CD14-positive monocyte (primary cell): ENCODE results near the gene ERGIC3. TPM values are rescaled to one million over a fixed set of nuclear protein-coding genes. Genes with fewer than 3 reads are reported as not detected.

Source experiments
- DNase-seq, 3 donors: peaks; one replicate each; pipeline ENCODE4 v3.0.0-alpha.2; 2011 to 2022
- H2AFZ ChIP-seq: 2 replicates; pipeline ENCODE4 v1.6.0; 2012; ENCODE audit warnings: mild to moderate bottlenecking, low read depth, low read length, inconsistent platforms; ENCODE audit not compliant: insufficient read depth, poor library complexity, severe bottlenecking
- H3K27ac ChIP-seq, 2 donors: 1 replicate in 1 of 2; 2 replicates in 1 of 2; pipeline ENCODE4 v1.5.1; 2012 to 2013; ENCODE audit warnings: low read length in 2 of 2, control low read depth in 1 of 2, inconsistent platforms in 1 of 2, low read depth in 1 of 2, mild to moderate bottlenecking in 1 of 2
- H3K27me3 ChIP-seq, 2 donors: one replicate each; pipeline versions ENCODE4 v1.6.0 to v1.6.1; 2011 to 2013; ENCODE audit warnings: low read length in 2 of 2; ENCODE audit not compliant: control insufficient read depth in 2 of 2, insufficient read depth in 2 of 2
- H3K36me3 ChIP-seq, 2 donors: replicated peaks in 1 of 2; 1 replicate in 1 of 2; 2 replicates in 1 of 2; pipeline versions ENCODE4 v1.5.1 to v1.6.1; 2012 to 2013; ENCODE audit warnings: low read length in 2 of 2, control low read depth in 1 of 2, inconsistent platforms in 1 of 2, mild to moderate bottlenecking in 1 of 2; ENCODE audit not compliant: insufficient read depth in 2 of 2, control insufficient read depth in 1 of 2
- H3K4me1 ChIP-seq, 2 donors: 1 replicate in 1 of 2; 2 replicates in 1 of 2; pipeline versions ENCODE4 v1.5.1 to v1.6.1; 2012 to 2013; ENCODE audit warnings: low read length in 2 of 2, control low read depth in 1 of 2, inconsistent platforms in 1 of 2, mild to moderate bottlenecking in 1 of 2, moderate library complexity in 1 of 2; ENCODE audit not compliant: insufficient read depth in 2 of 2, control insufficient read depth in 1 of 2
- H3K4me2 ChIP-seq: replicated peaks from 2 replicates; pipeline ENCODE3; 2012; ENCODE audit warnings: low read length, moderate library complexity, mild to moderate bottlenecking; ENCODE audit not compliant: poor library complexity, severe bottlenecking; ENCODE audit errors: extremely low read depth
- H3K4me3 ChIP-seq, 3 experiments: fragments of 200-600 bp in 1 of 3; sonication (generic) in 1 of 3; replicated peaks in 1 of 3; 1 replicate in 2 of 3; 2 replicates in 1 of 3; pipeline ENCODE4 v1.5.1; 2011 to 2013; ENCODE audit warnings: low read length in 3 of 3, mild to moderate bottlenecking in 3 of 3, control low read depth in 2 of 3, low read depth in 2 of 3, inconsistent platforms in 1 of 3, moderate library complexity in 1 of 3
- H3K79me2 ChIP-seq: 2 replicates; pipeline ENCODE4 v1.6.0; 2012; ENCODE audit warnings: mild to moderate bottlenecking, control low read depth, inconsistent platforms, low read length, moderate library complexity; ENCODE audit not compliant: insufficient read depth
- H3K9ac ChIP-seq: 2 replicates; pipeline ENCODE4 v1.6.0; 2017; ENCODE audit warnings: low read length, mild to moderate bottlenecking; ENCODE audit not compliant: insufficient read depth, poor library complexity, severe bottlenecking
- H3K9me3 ChIP-seq, 2 donors: replicated peaks in 1 of 2; 1 replicate in 1 of 2; 2 replicates in 1 of 2; pipeline versions ENCODE4 v1.5.1 to v1.6.1; 2012 to 2013; ENCODE audit warnings: low read length in 2 of 2, control low read depth in 1 of 2; ENCODE audit not compliant: control insufficient read depth in 1 of 2, insufficient read depth in 1 of 2
- H4K20me1 ChIP-seq: 2 replicates; pipeline ENCODE4 v1.6.0; 2012; ENCODE audit warnings: mild to moderate bottlenecking, low read length, control low read depth, moderate library complexity; ENCODE audit not compliant: insufficient read depth
- H3K27ac Mint-ChIP-seq, 7 donors: one replicate each; pipeline ENCODE4 v1.8.0; 2020; ENCODE audit warnings: mild to moderate bottlenecking in 7 of 7, mixed read lengths in 7 of 7, moderate library complexity in 6 of 7, inconsistent platforms in 2 of 7
- H3K27me3 Mint-ChIP-seq, 3 donors: one replicate each; pipeline ENCODE4 v1.8.0; 2021 to 2022; ENCODE audit warnings: low read depth in 3 of 3, mild to moderate bottlenecking in 3 of 3, mixed read lengths in 3 of 3, moderate library complexity in 3 of 3, inconsistent platforms in 1 of 3
- H3K36me3 Mint-ChIP-seq, 2 donors: one replicate each; pipeline ENCODE4 v1.8.0; 2020; ENCODE audit warnings: mixed read lengths in 2 of 2, inconsistent platforms in 1 of 2, mild to moderate bottlenecking in 1 of 2
- H3K4me1 Mint-ChIP-seq: one replicate; pipeline ENCODE4 v1.8.0; 2020; ENCODE audit warnings: mild to moderate bottlenecking, mixed read lengths
- H3K4me3 Mint-ChIP-seq, 2 donors: one replicate each; pipeline ENCODE4 v1.8.0; 2020; ENCODE audit warnings: mild to moderate bottlenecking in 2 of 2, mixed read lengths in 2 of 2, moderate library complexity in 1 of 2
- H3K9me3 Mint-ChIP-seq, 7 donors: one replicate each; pipeline ENCODE4 v1.8.0; 2020 to 2022; ENCODE audit warnings: mixed read lengths in 7 of 7, mild to moderate bottlenecking in 6 of 7, moderate library complexity in 6 of 7, inconsistent platforms in 2 of 7
- WGBS: methylation state at CpG from one replicate; pipeline ENCODE4 v1.1.5; 2013; ENCODE audit warnings: missing lambda C conversion rate; ENCODE audit not compliant: insufficient coverage; 5-methylcytosine and 5-hydroxymethylcytosine counted together
- intact Hi-C, 2 donors: fragments of 100-400 bp; cut with micrococcal nuclease; formaldehyde crosslinking; loops; one replicate each; pipeline versions ENCODE4 v1.15.0 to v1.15.1; 2023
- polyA plus RNA-seq, 3 donors: library from polyadenylated mRNA; depleted of rRNA in 1 of 3; unstranded in 2 of 3; stranded (reverse) in 1 of 3; fragments of 300-500 nt in 2 of 3; fragments of >200 nt in 1 of 3; fragmentation: Illumina TruSeq in 2 of 3; gene quantifications; 1 replicate in 2 of 3; 2 replicates in 1 of 3; pipeline ENCODE4 v1.2.3, GENCODE V29; 2012 to 2021
- TF ChIP-seq, protein P1 (sequence below): fragments of 200-600 bp; IDR thresholded peaks from one replicate; pipeline ENCODE4 v1.8.0; 2022; ENCODE audit warnings: antibody characterized with exemption, mild to moderate bottlenecking

ERGIC3 gene
- polyA plus RNA-seq, 3 donors: 128 to 371 (median 130) TPM

GRCh38 chr20:35506179-35506578, 35.7 kb upstream of the ERGIC3 start:
- WGBS: 94% methylated on average over 2 of the region's 3 CpGs
- Histone ChIP-seq H4K20me1 (no peaks in the 10 kb centered on the region), H3K9ac (no peak overlapping the region), H3K4me1 (no peaks in the 10 kb centered on the region), H3K36me3 (peaks cover 87 to 100% of the 10 kb centered on the region in 2 donors), H3K4me2 (no peak overlapping the region), H3K27ac (no peak overlapping the region), H2AFZ (no peak overlapping the region), H3K9me3 (no peaks in the 10 kb centered on the region), H3K79me2 (no peaks in the 10 kb centered on the region), H3K27me3 (no peaks in the 10 kb centered on the region), H3K4me3 (no peak overlapping the region)
- Mint-ChIP-seq H3K27ac (peak overlapping the region in 2 of 7 donors; percentile 20 to 22), H3K27me3 (no peaks in the 10 kb centered on the region), H3K4me3 (no peak overlapping the region), H3K9me3 (peaks cover 0 to 2% (median 0%) of the 10 kb centered on the region in 7 donors), H3K36me3 (peaks cover 90 to 94% of the 10 kb centered on the region in 2 donors), H3K4me1 (peaks cover 8% of the 10 kb centered on the region)
- intact Hi-C loops: no loop called here
- TF ChIP-seq, protein P1, sequence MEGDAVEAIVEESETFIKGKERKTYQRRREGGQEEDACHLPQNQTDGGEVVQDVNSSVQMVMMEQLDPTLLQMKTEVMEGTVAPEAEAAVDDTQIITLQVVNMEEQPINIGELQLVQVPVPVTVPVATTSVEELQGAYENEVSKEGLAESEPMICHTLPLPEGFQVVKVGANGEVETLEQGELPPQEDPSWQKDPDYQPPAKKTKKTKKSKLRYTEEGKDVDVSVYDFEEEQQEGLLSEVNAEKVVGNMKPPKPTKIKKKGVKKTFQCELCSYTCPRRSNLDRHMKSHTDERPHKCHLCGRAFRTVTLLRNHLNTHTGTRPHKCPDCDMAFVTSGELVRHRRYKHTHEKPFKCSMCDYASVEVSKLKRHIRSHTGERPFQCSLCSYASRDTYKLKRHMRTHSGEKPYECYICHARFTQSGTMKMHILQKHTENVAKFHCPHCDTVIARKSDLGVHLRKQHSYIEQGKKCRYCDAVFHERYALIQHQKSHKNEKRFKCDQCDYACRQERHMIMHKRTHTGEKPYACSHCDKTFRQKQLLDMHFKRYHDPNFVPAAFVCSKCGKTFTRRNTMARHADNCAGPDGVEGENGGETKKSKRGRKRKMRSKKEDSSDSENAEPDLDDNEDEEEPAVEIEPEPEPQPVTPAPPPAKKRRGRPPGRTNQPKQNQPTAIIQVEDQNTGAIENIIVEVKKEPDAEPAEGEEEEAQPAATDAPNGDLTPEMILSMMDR: no peak
- DNase-seq: no peak

GRCh38 chr20:35506872-35507638, 34.8 kb upstream of the ERGIC3 start:
- Mint-ChIP-seq H3K36me3 (peaks cover 91 to 95% of the 10 kb centered on the region in 2 donors), H3K27me3 (no peaks in the 10 kb centered on the region), H3K27ac (peak overlapping the region in 2 of 7 donors; percentile 17 to 61), H3K4me3 (no peak overlapping the region), H3K9me3 (peaks cover 0 to 2% (median 0%) of the 10 kb centered on the region in 7 donors), H3K4me1 (peaks cover 7% of the 10 kb centered on the region)
- Histone ChIP-seq H3K4me3 (no peak overlapping the region), H3K4me2 (no peak overlapping the region), H2AFZ (no peak overlapping the region), H3K36me3 (peaks cover 88 to 100% of the 10 kb centered on the region in 2 donors), H3K4me1 (no peaks in the 10 kb centered on the region), H3K9ac (no peak overlapping the region), H4K20me1 (no peaks in the 10 kb centered on the region), H3K9me3 (no peaks in the 10 kb centered on the region), H3K27ac (peak overlapping the region in 1 of 2 donors; percentile 20), H3K27me3 (no peaks in the 10 kb centered on the region), H3K79me2 (no peaks in the 10 kb centered on the region)
- TF ChIP-seq, protein P1: no peak
- DNase-seq: no peak
- intact Hi-C loops: no loop called here
- WGBS: 85% methylated on average over 5 of the region's 6 CpGs
